GM12878 (cell line): ENCODE results near the gene TLNRD1. TPM values are rescaled to one million over a fixed set of nuclear protein-coding genes. Genes with fewer than 3 reads are reported as not detected.

ENCODE experiments used
- ATAC-seq: fragments of 200-7000 bp; cut with Tn5 transposase; 3 replicates; pipeline ENCODE4 v1.9.1; 2020; ENCODE audit warnings: mild to moderate bottlenecking, moderate library complexity
- BruUV-seq: library from RNA; stranded (reverse); fragments of 400-500 nt; replicated peaks from 2 replicates; lab custom pipeline; 2021; lab: Mats Ljungman, UMichigan
- CTCF ChIA-PET: fragments of 300-600 bp; sonication (Branson Sonifier 250); formaldehyde crosslinking; extraction: SDS; loops from one replicate; lab custom pipeline; 2021; ENCODE audit warnings: inconsistent platforms; lab: Yijun Ruan, JAX
- POLR2A ChIA-PET: fragments of 350-600 bp; formaldehyde crosslinking; extraction: SDS; loops from one replicate; lab custom pipeline; 2021; ENCODE audit warnings: inconsistent platforms; lab: Charles Lee
- RAD21 ChIA-PET: fragments of 300-600 bp; sonication (Branson Sonifier 250); formaldehyde crosslinking; loops from one replicate; lab custom pipeline; 2023; ENCODE audit warnings: antibody characterized with exemption; ENCODE audit not compliant: unreplicated experiment; lab: Charles Lee
- SMC1A ChIA-PET: fragments of 300-600 bp; sonication (Branson Sonifier 250); formaldehyde crosslinking; loops from one replicate; lab custom pipeline; 2023; ENCODE audit not compliant: unreplicated experiment, uncharacterized antibody; lab: Charles Lee
- DNase-seq: peaks from one replicate; pipeline ENCODE4 v3.0.0-alpha.2; 2011; ENCODE audit warnings: low read depth, low spot score
- FAIRE-seq: peaks from 3 replicates; lab custom pipeline; 2011; peaks lifted over from hg19 to GRCh38; lab: Jason Lieb, UNC
- H2AFZ ChIP-seq: 2 replicates; pipeline ENCODE4 v1.6.0; 2011; ENCODE audit warnings: low read depth, low read length, control low read depth; ENCODE audit not compliant: control insufficient read depth
- H3K27ac ChIP-seq: 2 replicates; pipeline ENCODE4 v1.5.1; 2011; ENCODE audit warnings: control low read depth; ENCODE audit not compliant: control insufficient read depth, insufficient read depth
- H3K27me3 ChIP-seq, 2 experiments: replicated peaks in 1 of 2; 2 replicates each; pipeline versions ENCODE4 v1.6.0 to v1.6.1; 2011; ENCODE audit warnings: low read length in 1 of 2; ENCODE audit not compliant: control insufficient read depth in 2 of 2, insufficient read depth in 2 of 2
- H3K36me3 ChIP-seq, 2 experiments: 2 replicates each; pipeline ENCODE4 v1.5.1; 2011; ENCODE audit warnings: low read length in 1 of 2; ENCODE audit not compliant: control insufficient read depth in 2 of 2, insufficient read depth in 2 of 2
- H3K4me1 ChIP-seq: 2 replicates; pipeline ENCODE4 v1.6.1; 2011; ENCODE audit warnings: mild to moderate bottlenecking, low read length, moderate library complexity, mixed read lengths; ENCODE audit not compliant: control insufficient read depth, insufficient read depth
- H3K4me2 ChIP-seq: 2 replicates; pipeline ENCODE4 v1.6.0; 2011; ENCODE audit warnings: control low read depth; ENCODE audit not compliant: control insufficient read depth, insufficient read depth
- H3K4me3 ChIP-seq: fragments of 200-600 bp; sonication (generic); 2 replicates; pipeline ENCODE4 v1.5.1; 2016
- H3K79me2 ChIP-seq: 2 replicates; pipeline ENCODE4 v1.6.0; 2011; ENCODE audit warnings: low read length; ENCODE audit not compliant: control insufficient read depth, insufficient read depth
- H3K9ac ChIP-seq: 2 replicates; pipeline ENCODE4 v1.8.0; 2011; ENCODE audit warnings: low read length, control low read depth, mixed read lengths; ENCODE audit not compliant: control insufficient read depth, insufficient read depth
- H3K9me3 ChIP-seq: replicated peaks from 3 replicates; pipeline ENCODE4 v1.5.1; 2011; ENCODE audit warnings: mild to moderate bottlenecking, low read length; ENCODE audit not compliant: control insufficient read depth, insufficient read depth
- H4K20me1 ChIP-seq: 2 replicates; pipeline ENCODE4 v1.6.0; 2011; ENCODE audit not compliant: control insufficient read depth, insufficient read depth
- ATF2 ChIP-seq: IDR thresholded peaks from 2 replicates; pipeline ENCODE4 v1.6.1; 2012; ENCODE audit warnings: low read length, inconsistent platforms
- CEBPZ ChIP-seq: fragments of 150-350 bp; IDR thresholded peaks from 2 replicates; pipeline ENCODE4 v1.6.1; 2016; ENCODE audit warnings: low read depth, low read length
- EED ChIP-seq: sonication (generic); IDR thresholded peaks from 2 replicates; pipeline ENCODE4 v1.6.1; 2016; ENCODE audit warnings: antibody characterized with exemption, low read depth
- NR2C1 ChIP-seq: fragments of 450-650 bp; IDR thresholded peaks from 2 replicates; pipeline ENCODE4 v1.6.1; 2017; ENCODE audit warnings: antibody characterized with exemption, mild to moderate bottlenecking, moderate library complexity
- PAX8 ChIP-seq: fragments of 450-650 bp; IDR thresholded peaks from 2 replicates; pipeline ENCODE4 v1.6.1; 2017; ENCODE audit warnings: mild to moderate bottlenecking, moderate library complexity
- POLR2A ChIP-seq: IDR thresholded peaks from 2 replicates; pipeline ENCODE4 v1.6.1; 2011; ENCODE audit warnings: low read depth, mild to moderate bottlenecking, low read length
- RCOR1 ChIP-seq: conservative IDR thresholded peaks from 2 replicates; pipeline ENCODE4 v1.6.1; 2012; ENCODE audit warnings: low read depth, low read length, improper control_type of control experiment
- SPI1 ChIP-seq: IDR thresholded peaks from 2 replicates; pipeline ENCODE4 v1.6.1; 2011; ENCODE audit warnings: low read depth, mild to moderate bottlenecking, low read length, moderate library complexity, borderline replicate concordance; ENCODE audit not compliant: insufficient read depth
- SUZ12 ChIP-seq: fragments of 200-600 bp; sonication (generic); IDR thresholded peaks from one replicate; pipeline ENCODE4 v1.6.1; 2018; ENCODE audit warnings: antibody characterized with exemption, mild to moderate bottlenecking; ENCODE audit not compliant: unreplicated experiment
- WGBS: methylation state at CpG from one replicate; pipeline ENCODE4 v1.1.6; 2016; ENCODE audit warnings: low lambda C conversion rate; ENCODE audit not compliant: insufficient replicate concordance, insufficient coverage; ENCODE audit errors: missing lambda C conversion rate; 5-methylcytosine and 5-hydroxymethylcytosine counted together
- in situ Hi-C: fragments of 300-500 bp; cut with MboI; formaldehyde crosslinking; loops from 9 replicates; pipeline ENCODE4 v1.14.3; 2018; ENCODE audit warnings: mixed read lengths
- intact Hi-C: fragments of 100-400 bp; cut with micrococcal nuclease; formaldehyde crosslinking; loops from one replicate; pipeline ENCODE4 v1.14.2; 2022; ENCODE audit not compliant: unreplicated experiment
- polyA plus RNA-seq, 11 experiments: library from polyadenylated mRNA; depleted of rRNA in 4 of 11; unstranded in 6 of 11; stranded (reverse) in 5 of 11; fragments of >200 nt; fragmentation: Nextera tagmentation in 4 of 11; fragmentation: Illumina TruSeq in 1 of 11; extraction: Ambion mirVana in 4 of 11; extraction: Trizol in 1 of 11; gene quantifications; 1 replicate in 1 of 11; 2 replicates in 10 of 11; pipeline versions ENCODE4 v1.2.1 to v1.2.3, GENCODE V29; 2011 to 2016; ENCODE audit warnings: inconsistent platforms in 2 of 11, missing spikeins in 2 of 11, low read depth in 1 of 11
- total RNA-seq, 4 experiments: library from RNA; depleted of rRNA in 3 of 4; stranded (reverse); fragments of >200 nt in 3 of 4; fragmentation: Illumina TruSeq in 1 of 4; extraction: Trizol in 1 of 4; gene quantifications; 2 replicates each; pipeline versions ENCODE4 v1.2.1 to v1.2.3, GENCODE V29; 2013 to 2021

The TLNRD1 gene
- total and polyA plus RNA-seq, 10 of the 15 experiments (the other 5 are each of a cell fraction or from before 2014, with no cell fraction given), result 2.5 to 44.8 (median 9.1) TPM

- TF ChIP-seq RCOR1 (no peak), EED (no peak), SUZ12 (no peak), ATF2 (no peak), PAX8 (no peak), NR2C1 (no peak), CEBPZ (no peak)
Measured at GRCh38 chr15:80974914-80975313, 25.8 kb upstream of the TLNRD1 start (continued).

GRCh38 chr15:80976851-80977250, 23.9 kb upstream of the TLNRD1 start:
- Histone ChIP-seq H3K4me3 (no peak overlapping the region), H3K4me1 (no peaks in the 10 kb centered on the region)
- RAD21 ChIA-PET, result interaction anchor here (1.2 to 4.2 kb wide), 2 partner anchors 9 to 289 kb away, joined by 3 to 31 read pairs; no protein-coding TSS in a partner anchor
- POLR2A ChIA-PET, result no interaction called here
- TF ChIP-seq SPI1 (no peak), POLR2A (0 out of 2 replicates have a peak, but pooled peaks have one; percentile 25)
- TF ChIP-seq, all 136 proteins: peak for 1
- no peak overlapping the region for H2AFZ ChIP-seq
- in situ Hi-C loops, result no loop called here
- no peaks in the 10 kb centered on the region for H4K20me1 ChIP-seq
- no TSS peak for BruUV-seq
- intact Hi-C loops, result no loop called here
- no peaks in the 10 kb centered on the region for H3K27me3 ChIP-seq
- no peak for DNase-seq
- H3K9ac ChIP-seq, result no peak overlapping the region
- H3K27ac ChIP-seq, result no peak overlapping the region
- no peak for ATAC-seq
- CTCF ChIA-PET, result interaction anchor here (1.2 to 2.4 kb wide), 9 partner anchors 9 to 521 kb away, joined by 3 to 24 read pairs (median 4); no protein-coding TSS in a partner anchor
- SMC1A ChIA-PET, result interaction anchor here (0.7 to 2.7 kb wide), 3 partner anchors 131 to 289 kb away, joined by 3 to 14 read pairs (median 3); no protein-coding TSS in a partner anchor
- H3K79me2 ChIP-seq, result no peaks in the 10 kb centered on the region
- no peaks in the 10 kb centered on the region for H3K9me3 ChIP-seq
- peaks cover 1 to 3% of the 10 kb centered on the region in 2 experiments; a peak in 3 of 4 replicates for H3K36me3 ChIP-seq
- FAIRE-seq, result no peak
- H3K4me2 ChIP-seq, result no peak overlapping the region
- 99% methylated on average over 4 of the region's 4 CpGs for WGBS
